HFFc6 (cell line): ENCODE results near the gene AKR1E2. TPM values are rescaled to one million over a fixed set of nuclear protein-coding genes. Genes with fewer than 3 reads are reported as not detected.
A peak's percentile ranks its signal among the peaks of the same experiment; 100 is the strongest.

ENCODE experiments used
- DNase-seq: peaks from one replicate; pipeline ENCODE4 v3.0.0-alpha.2; 2018
- H3K27ac Mint-ChIP-seq: 2 replicates; pipeline ENCODE4 v1.8.0; 2020; ENCODE audit warnings: mild to moderate bottlenecking, mixed read lengths
- H3K27me3 Mint-ChIP-seq: 2 replicates; pipeline ENCODE4 v1.8.0; 2021; ENCODE audit warnings: mild to moderate bottlenecking, moderate library complexity, mixed read lengths; ENCODE audit not compliant: insufficient read depth
- H3K36me3 Mint-ChIP-seq: 2 replicates; pipeline ENCODE4 v1.8.0; 2021; ENCODE audit warnings: low read depth, mixed read lengths
- H3K4me1 Mint-ChIP-seq: 2 replicates; pipeline ENCODE4 v1.8.0; 2020; ENCODE audit warnings: low read depth, mixed read lengths
- H3K4me3 Mint-ChIP-seq: 2 replicates; pipeline ENCODE4 v1.8.0; 2020; ENCODE audit warnings: mild to moderate bottlenecking, moderate library complexity, mixed read lengths
- H3K9me3 Mint-ChIP-seq: 2 replicates; pipeline ENCODE4 v1.8.0; 2020; ENCODE audit warnings: mild to moderate bottlenecking, mixed read lengths
- total RNA-seq, 6 experiments: library from RNA; stranded (reverse); fragmentation: NEBNext Ultra II Directional; extraction: Animal tissue kit (Norgen Biotek cat#: 25700); gene quantifications; 2 replicates in 1 of 6; 3 replicates in 5 of 6; pipeline ENCODE4 v1.2.3, GENCODE V29; 2021
- TF ChIP-seq, protein P1 (sequence below): fragments of 200-600 bp; sonication (generic); IDR thresholded peaks from 2 replicates; pipeline ENCODE4 v1.5.0; 2021; ENCODE audit warnings: antibody characterized with exemption, mild to moderate bottlenecking

The AKR1E2 gene
- total RNA-seq, 6 experiments from 2014 or later: 0.59 to 1.5 (median 1.1) TPM; not detected in 1

DNA sequence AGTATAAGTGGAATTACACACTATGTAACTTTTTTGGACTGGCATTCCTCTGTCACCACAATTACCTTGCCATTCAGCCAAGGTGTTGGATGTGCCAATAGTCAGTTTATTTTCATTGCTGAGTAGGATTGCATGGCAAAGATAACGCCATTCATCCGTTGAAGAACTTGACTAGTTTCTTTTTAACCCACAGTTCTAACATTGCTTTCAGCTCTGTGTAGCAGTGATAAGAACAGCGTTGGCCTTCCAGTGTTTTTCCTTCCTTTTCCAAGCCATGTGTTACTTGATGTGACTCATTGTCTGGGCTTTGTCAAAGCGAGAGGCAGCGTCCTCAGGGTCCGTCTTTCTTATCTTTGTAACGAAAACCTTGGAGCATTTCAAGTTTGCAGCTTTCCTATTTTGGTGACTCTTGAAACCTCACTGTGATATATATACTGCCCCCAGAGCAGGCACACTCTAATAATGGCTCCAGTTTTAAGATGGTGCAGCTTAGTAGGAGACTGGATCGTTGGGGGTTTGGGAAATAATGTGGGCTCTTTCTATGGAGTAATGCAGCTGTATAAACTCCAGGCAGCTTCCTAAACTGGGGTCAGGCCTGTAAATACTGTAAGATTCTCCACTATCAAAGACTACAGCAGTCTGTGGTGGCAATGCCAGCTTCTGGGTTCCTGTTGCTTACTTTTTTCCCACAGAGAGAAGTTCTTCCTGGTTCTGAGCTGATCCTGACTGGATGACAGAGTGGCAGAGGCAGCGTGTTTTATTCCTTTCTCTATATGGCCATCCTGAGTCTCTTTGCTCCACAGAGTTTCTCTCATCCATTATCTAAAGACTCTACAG, 41.7 kb downstream of the AKR1E2 start:
- Mint-ChIP-seq H3K27me3 (peaks cover 7% of the 10 kb centered on the region), H3K36me3 (no peaks in the 10 kb centered on the region), H3K9me3 (no peaks in the 10 kb centered on the region), H3K4me3 (no peak overlapping the region; the same call in 1 of the 2 replicates), H3K4me1 (peaks cover 20% of the 10 kb centered on the region; the same call in 1 of the 2 replicates), H3K27ac (no peak overlapping the region)
- TF ChIP-seq, protein P1, sequence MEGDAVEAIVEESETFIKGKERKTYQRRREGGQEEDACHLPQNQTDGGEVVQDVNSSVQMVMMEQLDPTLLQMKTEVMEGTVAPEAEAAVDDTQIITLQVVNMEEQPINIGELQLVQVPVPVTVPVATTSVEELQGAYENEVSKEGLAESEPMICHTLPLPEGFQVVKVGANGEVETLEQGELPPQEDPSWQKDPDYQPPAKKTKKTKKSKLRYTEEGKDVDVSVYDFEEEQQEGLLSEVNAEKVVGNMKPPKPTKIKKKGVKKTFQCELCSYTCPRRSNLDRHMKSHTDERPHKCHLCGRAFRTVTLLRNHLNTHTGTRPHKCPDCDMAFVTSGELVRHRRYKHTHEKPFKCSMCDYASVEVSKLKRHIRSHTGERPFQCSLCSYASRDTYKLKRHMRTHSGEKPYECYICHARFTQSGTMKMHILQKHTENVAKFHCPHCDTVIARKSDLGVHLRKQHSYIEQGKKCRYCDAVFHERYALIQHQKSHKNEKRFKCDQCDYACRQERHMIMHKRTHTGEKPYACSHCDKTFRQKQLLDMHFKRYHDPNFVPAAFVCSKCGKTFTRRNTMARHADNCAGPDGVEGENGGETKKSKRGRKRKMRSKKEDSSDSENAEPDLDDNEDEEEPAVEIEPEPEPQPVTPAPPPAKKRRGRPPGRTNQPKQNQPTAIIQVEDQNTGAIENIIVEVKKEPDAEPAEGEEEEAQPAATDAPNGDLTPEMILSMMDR: no peak
- no peak for DNase-seq

DNA sequence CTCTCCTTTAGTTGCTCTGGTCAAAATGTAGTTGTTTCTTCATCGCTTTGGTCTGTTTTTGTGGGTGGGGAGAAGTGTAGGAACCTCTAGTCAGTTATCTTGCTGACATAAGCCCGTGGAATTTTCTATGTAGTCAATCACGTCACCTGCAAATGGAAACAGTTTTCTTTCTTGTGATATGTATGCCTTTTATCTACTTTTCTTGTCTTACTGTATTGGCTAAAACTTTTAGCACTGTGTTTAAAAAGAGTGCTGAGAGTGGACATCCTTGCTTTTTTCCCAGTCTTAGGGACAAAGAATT, 42.3 kb downstream of the AKR1E2 start:
- TF ChIP-seq, protein P1: no peak
- H3K4me1 Mint-ChIP-seq: peaks cover 20% of the 10 kb centered on the region; the same call in 1 of the 2 replicates
- no peaks in the 10 kb centered on the region for H3K9me3 Mint-ChIP-seq
- H3K27ac Mint-ChIP-seq: no peak overlapping the region
- no peak for DNase-seq
- H3K36me3 Mint-ChIP-seq: no peaks in the 10 kb centered on the region
- H3K27me3 Mint-ChIP-seq: peaks cover 8% of the 10 kb centered on the region
- H3K4me3 Mint-ChIP-seq: no peak overlapping the region

DNA sequence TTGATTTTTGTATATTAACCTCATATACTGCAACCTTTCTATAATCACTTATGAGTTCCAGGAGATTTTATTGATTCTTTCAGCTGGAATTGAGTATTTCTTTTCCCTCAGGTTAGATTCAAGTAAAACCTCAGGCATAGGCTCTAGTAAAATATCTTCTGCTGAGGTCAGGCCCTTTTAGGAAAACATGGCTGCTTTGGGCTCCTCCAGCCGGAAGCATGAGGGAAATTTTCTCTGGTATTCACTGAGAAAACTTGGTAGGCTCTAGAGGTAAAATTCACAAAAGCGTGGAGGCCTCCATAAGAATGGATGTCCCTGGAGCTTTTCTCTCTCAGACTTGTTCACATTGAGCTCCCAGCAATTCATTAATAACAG, 56.7 kb downstream of the AKR1E2 start:
- TF ChIP-seq, protein P1: no peak
- no peaks in the 10 kb centered on the region for H3K36me3 Mint-ChIP-seq
- H3K27ac Mint-ChIP-seq: peak overlapping the region; percentile 13; the same call in 1 of the 2 replicates
- peaks cover 4% of the 10 kb centered on the region; the same call in 1 of the 2 replicates for H3K27me3 Mint-ChIP-seq
- H3K4me3 Mint-ChIP-seq: no peak overlapping the region
- H3K4me1 Mint-ChIP-seq: peaks cover 12% of the 10 kb centered on the region
- H3K9me3 Mint-ChIP-seq: no peaks in the 10 kb centered on the region
- no peak for DNase-seq

DNA sequence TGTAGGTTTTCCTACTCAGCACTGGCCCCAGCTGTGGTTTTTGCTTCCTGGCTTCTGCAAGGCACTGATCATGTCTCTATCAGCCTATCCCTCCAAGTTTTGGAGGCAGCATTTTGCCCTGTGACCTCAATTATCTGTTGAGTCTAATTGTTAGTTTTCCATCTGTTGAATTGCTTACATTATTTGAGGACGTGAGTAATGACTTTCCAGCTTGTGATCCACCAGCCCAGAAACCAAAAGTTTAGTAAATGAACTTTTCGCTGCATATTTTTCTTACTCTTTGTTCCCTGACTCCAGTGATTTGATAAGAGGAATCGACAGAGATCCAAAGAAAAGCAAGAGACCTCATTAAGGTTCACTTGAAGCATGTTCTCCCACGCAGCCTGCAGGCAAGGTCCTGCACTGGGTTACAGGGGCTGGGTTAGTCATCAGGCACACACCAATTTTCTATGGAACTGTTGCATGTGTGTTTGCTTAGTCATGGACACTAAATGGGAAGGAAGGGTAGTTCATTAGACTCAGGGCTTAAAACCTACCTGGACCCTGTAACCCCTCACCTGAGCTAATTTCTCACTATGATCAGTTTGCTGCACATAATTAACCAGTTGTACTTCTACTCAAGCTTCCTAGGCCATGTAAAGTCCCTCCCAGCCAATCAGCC, 57.2 kb downstream of the AKR1E2 start:
- no peak overlapping the region for H3K4me3 Mint-ChIP-seq
- H3K36me3 Mint-ChIP-seq: no peaks in the 10 kb centered on the region
- no peaks in the 10 kb centered on the region for H3K9me3 Mint-ChIP-seq
- peak; percentile 39 for DNase-seq
- TF ChIP-seq, protein P1: no peak
- peaks cover 17% of the 10 kb centered on the region for H3K4me1 Mint-ChIP-seq
- H3K27me3 Mint-ChIP-seq: peaks cover 4% of the 10 kb centered on the region; the same call in 1 of the 2 replicates
- peak overlapping the region; percentile 13; the same call in 1 of the 2 replicates for H3K27ac Mint-ChIP-seq

DNA sequence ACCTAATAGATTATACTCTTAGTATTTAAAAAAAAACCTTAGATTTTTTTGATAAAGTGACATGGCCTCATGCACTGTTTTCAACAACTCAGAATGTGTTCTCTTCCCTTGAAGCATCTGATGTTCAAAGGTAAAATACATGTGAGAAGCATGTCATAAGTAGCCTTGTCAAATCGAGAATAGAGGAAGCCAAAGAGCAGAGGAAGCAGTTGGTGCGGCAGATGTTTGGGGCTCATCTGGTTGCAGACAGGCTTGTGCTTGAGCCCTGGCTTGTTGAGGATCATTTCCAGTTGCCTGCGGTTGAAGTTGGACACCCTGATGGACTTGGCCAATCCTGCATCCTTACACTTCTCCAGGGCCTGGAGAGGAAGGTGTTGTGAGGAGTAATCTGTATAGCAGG, 59.2 kb downstream of the AKR1E2 start:
- TF ChIP-seq, protein P1: no peak
- H3K9me3 Mint-ChIP-seq: no peaks in the 10 kb centered on the region
- H3K36me3 Mint-ChIP-seq: no peaks in the 10 kb centered on the region
- H3K27ac Mint-ChIP-seq: no peak overlapping the region
- peaks cover 20% of the 10 kb centered on the region for H3K4me1 Mint-ChIP-seq
- no peak for DNase-seq
- no peak overlapping the region for H3K4me3 Mint-ChIP-seq
- peaks cover 5% of the 10 kb centered on the region for H3K27me3 Mint-ChIP-seq
